Effector memory CD4-positive, alpha-beta T cell (primary cell): ENCODE results near the gene KCNQ5.

ENCODE experiments used
- DNase-seq, 3 donors: peaks; one replicate each; pipeline ENCODE4 v3.0.0-alpha.2; 2020
- H3K27ac ChIP-seq: 2 replicates; pipeline ENCODE4 v1.7.0; 2013; ENCODE audit warnings: mild to moderate bottlenecking, low read length, moderate library complexity; ENCODE audit not compliant: insufficient read depth, poor library complexity, severe bottlenecking
- H3K27me3 ChIP-seq: replicated peaks from 2 replicates; pipeline ENCODE4 v1.7.0; 2013; ENCODE audit warnings: mild to moderate bottlenecking, low read length; ENCODE audit not compliant: insufficient read depth, control insufficient read depth, poor library complexity, severe bottlenecking
- H3K36me3 ChIP-seq: 2 replicates; pipeline ENCODE4 v1.7.0; 2013; ENCODE audit warnings: mild to moderate bottlenecking, low read length, moderate library complexity; ENCODE audit not compliant: control insufficient read depth, insufficient read depth
- H3K4me1 ChIP-seq: 2 replicates; pipeline ENCODE4 v1.7.0; 2013; ENCODE audit warnings: low read length, mild to moderate bottlenecking; ENCODE audit not compliant: control insufficient read depth, insufficient read depth, poor library complexity, severe bottlenecking
- H3K4me3 ChIP-seq: 2 replicates; pipeline ENCODE4 v1.7.0; 2013; ENCODE audit warnings: low read length, low read depth, mild to moderate bottlenecking; ENCODE audit not compliant: insufficient read depth, poor library complexity, severe bottlenecking
- H3K9me3 ChIP-seq: 2 replicates; pipeline ENCODE4 v1.7.0; 2013; ENCODE audit warnings: mild to moderate bottlenecking, low read length, moderate library complexity; ENCODE audit not compliant: control insufficient read depth

KCNQ5 gene

GRCh38 chr6:72933233-72933632 lies 311.4 kb downstream of the KCNQ5 start:
- Histone ChIP-seq H3K36me3 (no peaks in the 10 kb centered on the region), H3K9me3 (no peaks in the 10 kb centered on the region), H3K27ac (no peak overlapping the region), H3K27me3 (no peaks in the 10 kb centered on the region), H3K4me3 (no peak overlapping the region), H3K4me1 (no peaks in the 10 kb centered on the region)
- no peak for DNase-seq

DNA sequence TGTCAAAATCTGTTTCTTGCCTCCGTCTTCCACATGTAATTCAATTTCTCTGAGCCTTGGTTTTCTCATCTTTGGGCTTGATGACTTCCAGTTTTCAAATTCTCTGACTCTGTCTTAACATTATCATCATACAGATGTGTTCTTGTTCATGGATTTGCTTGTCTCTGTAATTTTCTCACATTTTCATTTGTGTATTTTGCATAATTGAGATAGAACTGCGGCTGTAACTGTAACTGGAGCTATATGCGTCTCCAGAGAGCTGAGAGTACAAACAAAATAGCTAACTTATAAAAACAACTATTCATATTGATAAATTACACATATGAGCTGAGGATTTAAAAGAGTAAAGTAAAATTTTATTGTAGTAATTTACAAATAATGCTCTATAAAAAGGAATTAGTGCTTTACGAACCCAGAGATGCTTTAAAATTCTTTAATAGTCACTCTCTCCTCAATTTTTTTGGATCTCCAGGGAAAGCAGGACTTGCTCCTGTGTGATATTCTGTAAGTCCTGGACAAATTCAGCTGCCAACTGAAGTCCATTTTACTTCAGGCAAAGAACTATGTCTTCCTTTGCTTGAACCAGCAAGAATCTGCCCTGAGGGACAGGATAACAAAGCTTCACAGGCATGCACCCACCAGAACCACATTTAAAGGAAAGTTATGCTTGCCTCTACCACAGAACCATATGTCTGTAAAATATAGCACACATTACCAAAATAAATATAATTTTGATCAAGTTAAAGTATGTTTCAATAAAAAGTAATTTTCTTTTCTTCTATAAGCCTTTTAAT lies 315.1 kb downstream of the KCNQ5 start:
- Histone ChIP-seq H3K4me1 (no peaks in the 10 kb centered on the region), H3K4me3 (no peak overlapping the region), H3K27ac (no peak overlapping the region), H3K27me3 (no peaks in the 10 kb centered on the region), H3K9me3 (no peaks in the 10 kb centered on the region), H3K36me3 (no peaks in the 10 kb centered on the region)
- no peak for DNase-seq

DNA sequence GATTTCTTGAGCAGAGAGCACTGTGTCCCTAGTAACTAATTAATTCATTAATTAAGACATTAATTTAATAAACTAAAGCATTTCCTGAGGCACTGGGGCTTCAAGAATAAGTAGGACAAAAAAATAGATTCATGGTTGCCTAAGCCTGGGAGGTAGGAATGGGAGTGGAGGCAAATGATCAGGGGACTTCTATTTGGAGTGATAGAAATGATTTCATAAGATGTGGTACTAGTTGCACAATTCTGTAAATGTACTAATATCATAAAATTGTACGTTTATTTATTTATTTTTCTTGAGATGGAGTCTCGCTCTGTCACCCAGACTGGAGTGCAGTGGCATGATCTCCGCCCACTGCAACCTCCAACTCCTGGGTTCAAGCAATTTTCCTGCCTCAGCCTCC lies 316.2 kb downstream of the KCNQ5 start:
- H3K4me1 ChIP-seq: no peaks in the 10 kb centered on the region

GRCh38 chr6:72939004-72939403 lies 317.1 kb downstream of the KCNQ5 start:
- H3K27me3 ChIP-seq: no peaks in the 10 kb centered on the region
- no peaks in the 10 kb centered on the region for H3K9me3 ChIP-seq
- H3K4me1 ChIP-seq: no peaks in the 10 kb centered on the region
- DNase-seq: no peak
- H3K4me3 ChIP-seq: no peak overlapping the region
- H3K36me3 ChIP-seq: no peaks in the 10 kb centered on the region
- no peak overlapping the region for H3K27ac ChIP-seq

More for the DNA sequence above, 316.2 kb downstream of the KCNQ5 start:
- Histone ChIP-seq H3K4me3 (no peak overlapping the region), H3K36me3 (no peaks in the 10 kb centered on the region), H3K27ac (no peak overlapping the region), H3K9me3 (no peaks in the 10 kb centered on the region), H3K27me3 (no peaks in the 10 kb centered on the region)
- no peak for DNase-seq

GRCh38 chr6:72940265-72940664 lies 318.4 kb downstream of the KCNQ5 start:
- no peaks in the 10 kb centered on the region for H3K36me3 ChIP-seq
- no peak for DNase-seq
- H3K4me1 ChIP-seq: no peaks in the 10 kb centered on the region
- H3K9me3 ChIP-seq: no peaks in the 10 kb centered on the region
- H3K4me3 ChIP-seq: no peak overlapping the region
- H3K27me3 ChIP-seq: no peaks in the 10 kb centered on the region
- H3K27ac ChIP-seq: no peak overlapping the region

GRCh38 chr6:72941263-72941662 lies 319.4 kb downstream of the KCNQ5 start:
- Histone ChIP-seq H3K4me3 (no peak overlapping the region), H3K27me3 (no peaks in the 10 kb centered on the region), H3K9me3 (no peaks in the 10 kb centered on the region), H3K4me1 (no peaks in the 10 kb centered on the region), H3K36me3 (no peaks in the 10 kb centered on the region), H3K27ac (no peak overlapping the region)
- DNase-seq: no peak

DNA sequence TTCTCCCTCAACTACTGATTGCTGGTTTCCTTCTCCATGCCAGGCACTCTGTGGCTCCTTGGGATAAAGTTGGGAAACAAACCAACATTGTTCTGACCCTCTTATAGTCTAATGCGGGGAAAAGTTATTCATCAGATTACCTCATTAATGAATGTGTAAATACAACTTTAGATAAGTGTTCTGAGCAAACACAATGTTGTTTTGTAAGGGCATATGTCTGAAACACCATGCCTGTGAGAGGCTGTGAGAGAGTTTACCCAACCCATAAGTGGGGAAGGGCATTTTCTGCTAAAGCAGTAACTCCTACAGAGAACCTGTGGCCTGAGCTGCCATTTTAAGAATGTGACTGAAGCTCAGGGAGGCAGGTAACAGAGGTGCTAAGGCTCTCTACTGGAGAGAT lies 319.9 kb downstream of the KCNQ5 start:
- Histone ChIP-seq H3K27me3 (no peaks in the 10 kb centered on the region), H3K9me3 (no peaks in the 10 kb centered on the region), H3K4me1 (no peaks in the 10 kb centered on the region), H3K27ac (no peak overlapping the region), H3K36me3 (no peaks in the 10 kb centered on the region), H3K4me3 (no peak overlapping the region)
- DNase-seq: no peak

- H3K27ac ChIP-seq: no peak overlapping the region
- no peak overlapping the region for H3K4me3 ChIP-seq
- no peak for DNase-seq
- no peaks in the 10 kb centered on the region for H3K36me3 ChIP-seq
- H3K27me3 ChIP-seq: no peaks in the 10 kb centered on the region
- no peaks in the 10 kb centered on the region for H3K4me1 ChIP-seq
- H3K9me3 ChIP-seq: no peaks in the 10 kb centered on the region
Observed at GRCh38 chr6:72943699-72944098, 321.8 kb downstream of the KCNQ5 start.

DNA sequence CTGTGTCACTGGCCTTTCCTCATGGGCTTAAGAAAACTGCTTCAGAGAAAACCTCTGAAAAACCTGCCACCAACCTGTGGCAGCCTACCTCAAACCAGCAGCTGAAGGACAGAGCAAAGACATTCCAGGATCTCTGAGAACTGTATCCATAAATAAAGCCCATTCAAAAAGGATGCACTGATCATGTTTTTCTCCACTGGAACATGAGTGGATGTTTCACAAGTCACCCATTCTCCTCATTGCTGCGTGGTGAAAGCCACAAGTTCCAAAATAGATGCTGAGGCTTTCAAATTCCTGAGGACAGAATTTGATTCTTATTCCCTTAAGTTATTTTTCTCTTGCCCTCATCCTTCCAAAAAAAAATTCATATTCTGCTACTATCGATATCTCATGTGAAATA lies 322.8 kb downstream of the KCNQ5 start:
- DNase-seq: no peak

GRCh38 chr6:72946774-72947173 lies 324.9 kb downstream of the KCNQ5 start:
- no peak overlapping the region for H3K4me3 ChIP-seq
- H3K27me3 ChIP-seq: no peaks in the 10 kb centered on the region
- H3K9me3 ChIP-seq: no peaks in the 10 kb centered on the region
- no peak overlapping the region for H3K27ac ChIP-seq
- H3K4me1 ChIP-seq: no peaks in the 10 kb centered on the region
- no peaks in the 10 kb centered on the region for H3K36me3 ChIP-seq
- no peak for DNase-seq

More for the DNA sequence above, 322.8 kb downstream of the KCNQ5 start:
- H3K27me3 ChIP-seq: no peaks in the 10 kb centered on the region
- H3K9me3 ChIP-seq: no peaks in the 10 kb centered on the region
- no peaks in the 10 kb centered on the region for H3K4me1 ChIP-seq
- no peak overlapping the region for H3K27ac ChIP-seq
- no peaks in the 10 kb centered on the region for H3K36me3 ChIP-seq
- H3K4me3 ChIP-seq: no peak overlapping the region
